CD14-positive monocyte (primary cell): ENCODE results near the gene OSCAR. TPM values are rescaled to one million over a fixed set of nuclear protein-coding genes. Genes with fewer than 3 reads are reported as not detected.

Source experiments
- DNase-seq, 3 donors: peaks; one replicate each; pipeline ENCODE4 v3.0.0-alpha.2; 2011 to 2022
- H2AFZ ChIP-seq: 2 replicates; pipeline ENCODE4 v1.6.0; 2012; ENCODE audit warnings: mild to moderate bottlenecking, low read depth, low read length, inconsistent platforms; ENCODE audit not compliant: insufficient read depth, poor library complexity, severe bottlenecking
- H3K27ac ChIP-seq, 2 donors: 1 replicate in 1 of 2; 2 replicates in 1 of 2; pipeline ENCODE4 v1.5.1; 2012 to 2013; ENCODE audit warnings: low read length in 2 of 2, control low read depth in 1 of 2, inconsistent platforms in 1 of 2, low read depth in 1 of 2, mild to moderate bottlenecking in 1 of 2
- H3K27me3 ChIP-seq, 2 donors: one replicate each; pipeline versions ENCODE4 v1.6.0 to v1.6.1; 2011 to 2013; ENCODE audit warnings: low read length in 2 of 2; ENCODE audit not compliant: control insufficient read depth in 2 of 2, insufficient read depth in 2 of 2
- H3K36me3 ChIP-seq, 2 donors: replicated peaks in 1 of 2; 1 replicate in 1 of 2; 2 replicates in 1 of 2; pipeline versions ENCODE4 v1.5.1 to v1.6.1; 2012 to 2013; ENCODE audit warnings: low read length in 2 of 2, control low read depth in 1 of 2, inconsistent platforms in 1 of 2, mild to moderate bottlenecking in 1 of 2; ENCODE audit not compliant: insufficient read depth in 2 of 2, control insufficient read depth in 1 of 2
- H3K4me1 ChIP-seq, 2 donors: 1 replicate in 1 of 2; 2 replicates in 1 of 2; pipeline versions ENCODE4 v1.5.1 to v1.6.1; 2012 to 2013; ENCODE audit warnings: low read length in 2 of 2, control low read depth in 1 of 2, inconsistent platforms in 1 of 2, mild to moderate bottlenecking in 1 of 2, moderate library complexity in 1 of 2; ENCODE audit not compliant: insufficient read depth in 2 of 2, control insufficient read depth in 1 of 2
- H3K4me2 ChIP-seq: replicated peaks from 2 replicates; pipeline ENCODE3; 2012; ENCODE audit warnings: low read length, moderate library complexity, mild to moderate bottlenecking; ENCODE audit not compliant: poor library complexity, severe bottlenecking; ENCODE audit errors: extremely low read depth
- H3K4me3 ChIP-seq, 3 experiments: fragments of 200-600 bp in 1 of 3; sonication (generic) in 1 of 3; replicated peaks in 1 of 3; 1 replicate in 2 of 3; 2 replicates in 1 of 3; pipeline ENCODE4 v1.5.1; 2011 to 2013; ENCODE audit warnings: low read length in 3 of 3, mild to moderate bottlenecking in 3 of 3, control low read depth in 2 of 3, low read depth in 2 of 3, inconsistent platforms in 1 of 3, moderate library complexity in 1 of 3
- H3K79me2 ChIP-seq: 2 replicates; pipeline ENCODE4 v1.6.0; 2012; ENCODE audit warnings: mild to moderate bottlenecking, control low read depth, inconsistent platforms, low read length, moderate library complexity; ENCODE audit not compliant: insufficient read depth
- H3K9ac ChIP-seq: 2 replicates; pipeline ENCODE4 v1.6.0; 2017; ENCODE audit warnings: low read length, mild to moderate bottlenecking; ENCODE audit not compliant: insufficient read depth, poor library complexity, severe bottlenecking
- H3K9me3 ChIP-seq, 2 donors: replicated peaks in 1 of 2; 1 replicate in 1 of 2; 2 replicates in 1 of 2; pipeline versions ENCODE4 v1.5.1 to v1.6.1; 2012 to 2013; ENCODE audit warnings: low read length in 2 of 2, control low read depth in 1 of 2; ENCODE audit not compliant: control insufficient read depth in 1 of 2, insufficient read depth in 1 of 2
- H4K20me1 ChIP-seq: 2 replicates; pipeline ENCODE4 v1.6.0; 2012; ENCODE audit warnings: mild to moderate bottlenecking, low read length, control low read depth, moderate library complexity; ENCODE audit not compliant: insufficient read depth
- H3K27ac Mint-ChIP-seq, 7 donors: one replicate each; pipeline ENCODE4 v1.8.0; 2020; ENCODE audit warnings: mild to moderate bottlenecking in 7 of 7, mixed read lengths in 7 of 7, moderate library complexity in 6 of 7, inconsistent platforms in 2 of 7
- H3K27me3 Mint-ChIP-seq, 3 donors: one replicate each; pipeline ENCODE4 v1.8.0; 2021 to 2022; ENCODE audit warnings: low read depth in 3 of 3, mild to moderate bottlenecking in 3 of 3, mixed read lengths in 3 of 3, moderate library complexity in 3 of 3, inconsistent platforms in 1 of 3
- H3K36me3 Mint-ChIP-seq, 2 donors: one replicate each; pipeline ENCODE4 v1.8.0; 2020; ENCODE audit warnings: mixed read lengths in 2 of 2, inconsistent platforms in 1 of 2, mild to moderate bottlenecking in 1 of 2
- H3K4me1 Mint-ChIP-seq: one replicate; pipeline ENCODE4 v1.8.0; 2020; ENCODE audit warnings: mild to moderate bottlenecking, mixed read lengths
- H3K4me3 Mint-ChIP-seq, 2 donors: one replicate each; pipeline ENCODE4 v1.8.0; 2020; ENCODE audit warnings: mild to moderate bottlenecking in 2 of 2, mixed read lengths in 2 of 2, moderate library complexity in 1 of 2
- H3K9me3 Mint-ChIP-seq, 7 donors: one replicate each; pipeline ENCODE4 v1.8.0; 2020 to 2022; ENCODE audit warnings: mixed read lengths in 7 of 7, mild to moderate bottlenecking in 6 of 7, moderate library complexity in 6 of 7, inconsistent platforms in 2 of 7
- CTCF ChIP-seq: fragments of 200-600 bp; IDR thresholded peaks from one replicate; pipeline ENCODE4 v1.8.0; 2022; ENCODE audit warnings: antibody characterized with exemption, mild to moderate bottlenecking
- WGBS: methylation state at CpG from one replicate; pipeline ENCODE4 v1.1.5; 2013; ENCODE audit warnings: missing lambda C conversion rate; ENCODE audit not compliant: insufficient coverage; 5-methylcytosine and 5-hydroxymethylcytosine counted together
- intact Hi-C, 2 donors: fragments of 100-400 bp; cut with micrococcal nuclease; formaldehyde crosslinking; loops; one replicate each; pipeline versions ENCODE4 v1.15.0 to v1.15.1; 2023
- polyA plus RNA-seq, 3 donors: library from polyadenylated mRNA; depleted of rRNA in 1 of 3; unstranded in 2 of 3; stranded (reverse) in 1 of 3; fragments of 300-500 nt in 2 of 3; fragments of >200 nt in 1 of 3; fragmentation: Illumina TruSeq in 2 of 3; gene quantifications; 1 replicate in 2 of 3; 2 replicates in 1 of 3; pipeline ENCODE4 v1.2.3, GENCODE V29; 2012 to 2021

The OSCAR gene
- polyA plus RNA-seq, 3 donors = 81.4 to 270 (median 126) TPM

GRCh38 chr19:54095136-54095858, 5.3 kb downstream of the OSCAR start:
- Histone ChIP-seq H3K9ac (no peak overlapping the region), H3K9me3 (peaks cover 5 to 9% of the 10 kb centered on the region in 2 donors), H3K36me3 (peaks cover 8 to 16% of the 10 kb centered on the region in 2 donors), H3K4me3 (peak overlapping the region in 1 of 3 experiments; percentile 92), H3K79me2 (peaks cover 49% of the 10 kb centered on the region), H4K20me1 (peaks cover 31% of the 10 kb centered on the region), H2AFZ (no peak overlapping the region), H3K27me3 (no peaks in the 10 kb centered on the region), H3K27ac (no peak overlapping the region), H3K4me2 (peak overlapping the region; percentile 72), H3K4me1 (peaks cover 56 to 62% of the 10 kb centered on the region in 2 donors)
- H3K27ac Mint-ChIP-seq = no peak overlapping the region
- peaks cover 0 to 13% (median 7%) of the 10 kb centered on the region in 7 donors for H3K9me3 Mint-ChIP-seq
- 72% methylated on average over 22 of the region's 22 CpGs for WGBS
- H3K4me3 Mint-ChIP-seq = peak overlapping the region in 1 of 2 donors; percentile 92
- TF ChIP-seq CTCF = no peak
- peaks cover 0 to 11% (median 8%) of the 10 kb centered on the region in 3 donors for H3K27me3 Mint-ChIP-seq
- peaks cover 18 to 35% of the 10 kb centered on the region in 2 donors for H3K36me3 Mint-ChIP-seq
- intact Hi-C loops = loop anchor here in 1 of 2 donors (10.0 kb wide), 1 partner anchor 50 kb away; no protein-coding TSS in a partner anchor
- H3K4me1 Mint-ChIP-seq = peaks cover 46% of the 10 kb centered on the region
- no peak for DNase-seq

GRCh38 chr19:54094426-54095000, 6.1 kb downstream of the OSCAR start:
- Histone ChIP-seq H3K79me2 (peaks cover 41% of the 10 kb centered on the region), H3K27ac (no peak overlapping the region), H3K4me1 (peaks cover 48 to 54% of the 10 kb centered on the region in 2 donors), H3K9ac (no peak overlapping the region), H3K9me3 (peaks cover 5 to 9% of the 10 kb centered on the region in 2 donors), H3K27me3 (no peaks in the 10 kb centered on the region), H3K36me3 (peaks cover 8 to 16% of the 10 kb centered on the region in 2 donors), H4K20me1 (peaks cover 31% of the 10 kb centered on the region), H3K4me2 (peak overlapping the region; percentile 13), H2AFZ (no peak overlapping the region), H3K4me3 (no peak overlapping the region)
- Mint-ChIP-seq H3K27me3 (peaks cover 0 to 16% (median 9%) of the 10 kb centered on the region in 3 donors), H3K36me3 (peaks cover 17 to 31% of the 10 kb centered on the region in 2 donors), H3K27ac (no peak overlapping the region), H3K9me3 (peaks cover 0 to 13% (median 7%) of the 10 kb centered on the region in 7 donors), H3K4me1 (peaks cover 38% of the 10 kb centered on the region), H3K4me3 (no peak overlapping the region)
- no peak for DNase-seq
- no peak for TF ChIP-seq CTCF
- intact Hi-C loops = loop anchor here in 1 of 2 donors (10.0 kb wide), 1 partner anchor 50 kb away; no protein-coding TSS in a partner anchor
- WGBS = 31% methylated on average over 15 of the region's 17 CpGs
